GM12878 (cell line): ENCODE data around the gene RHOB. TPM values are rescaled to one million over a fixed set of nuclear protein-coding genes. Genes with fewer than 3 reads are reported as not detected.

Source experiments
- ATAC-seq: fragments of 200-7000 bp; cut with Tn5 transposase; 3 replicates; pipeline ENCODE4 v1.9.1; 2020; ENCODE audit warnings: mild to moderate bottlenecking, moderate library complexity
- BruUV-seq: library from RNA; stranded (reverse); fragments of 400-500 nt; replicated peaks from 2 replicates; lab custom pipeline; 2021; lab: Mats Ljungman, UMichigan
- CTCF ChIA-PET: fragments of 300-600 bp; sonication (Branson Sonifier 250); formaldehyde crosslinking; extraction: SDS; loops from one replicate; lab custom pipeline; 2021; ENCODE audit warnings: inconsistent platforms; lab: Yijun Ruan, JAX
- POLR2A ChIA-PET: fragments of 350-600 bp; formaldehyde crosslinking; extraction: SDS; loops from one replicate; lab custom pipeline; 2021; ENCODE audit warnings: inconsistent platforms; lab: Charles Lee
- RAD21 ChIA-PET: fragments of 300-600 bp; sonication (Branson Sonifier 250); formaldehyde crosslinking; loops from one replicate; lab custom pipeline; 2023; ENCODE audit warnings: antibody characterized with exemption; ENCODE audit not compliant: unreplicated experiment; lab: Charles Lee
- SMC1A ChIA-PET: fragments of 300-600 bp; sonication (Branson Sonifier 250); formaldehyde crosslinking; loops from one replicate; lab custom pipeline; 2023; ENCODE audit not compliant: unreplicated experiment, uncharacterized antibody; lab: Charles Lee
- DNase-seq: peaks from one replicate; pipeline ENCODE4 v3.0.0-alpha.2; 2011; ENCODE audit warnings: low read depth, low spot score
- FAIRE-seq: peaks from 3 replicates; lab custom pipeline; 2011; peaks lifted over from hg19 to GRCh38; lab: Jason Lieb, UNC
- H2AFZ ChIP-seq: 2 replicates; pipeline ENCODE4 v1.6.0; 2011; ENCODE audit warnings: low read depth, low read length, control low read depth; ENCODE audit not compliant: control insufficient read depth
- H3K27ac ChIP-seq: 2 replicates; pipeline ENCODE4 v1.5.1; 2011; ENCODE audit warnings: control low read depth; ENCODE audit not compliant: control insufficient read depth, insufficient read depth
- H3K27me3 ChIP-seq, 2 experiments: replicated peaks in 1 of 2; 2 replicates each; pipeline versions ENCODE4 v1.6.0 to v1.6.1; 2011; ENCODE audit warnings: low read length in 1 of 2; ENCODE audit not compliant: control insufficient read depth in 2 of 2, insufficient read depth in 2 of 2
- H3K36me3 ChIP-seq, 2 experiments: 2 replicates each; pipeline ENCODE4 v1.5.1; 2011; ENCODE audit warnings: low read length in 1 of 2; ENCODE audit not compliant: control insufficient read depth in 2 of 2, insufficient read depth in 2 of 2
- H3K4me1 ChIP-seq: 2 replicates; pipeline ENCODE4 v1.6.1; 2011; ENCODE audit warnings: mild to moderate bottlenecking, low read length, moderate library complexity, mixed read lengths; ENCODE audit not compliant: control insufficient read depth, insufficient read depth
- H3K4me2 ChIP-seq: 2 replicates; pipeline ENCODE4 v1.6.0; 2011; ENCODE audit warnings: control low read depth; ENCODE audit not compliant: control insufficient read depth, insufficient read depth
- H3K4me3 ChIP-seq: fragments of 200-600 bp; sonication (generic); 2 replicates; pipeline ENCODE4 v1.5.1; 2016
- H3K79me2 ChIP-seq: 2 replicates; pipeline ENCODE4 v1.6.0; 2011; ENCODE audit warnings: low read length; ENCODE audit not compliant: control insufficient read depth, insufficient read depth
- H3K9ac ChIP-seq: 2 replicates; pipeline ENCODE4 v1.8.0; 2011; ENCODE audit warnings: low read length, control low read depth, mixed read lengths; ENCODE audit not compliant: control insufficient read depth, insufficient read depth
- H3K9me3 ChIP-seq: replicated peaks from 3 replicates; pipeline ENCODE4 v1.5.1; 2011; ENCODE audit warnings: mild to moderate bottlenecking, low read length; ENCODE audit not compliant: control insufficient read depth, insufficient read depth
- H4K20me1 ChIP-seq: 2 replicates; pipeline ENCODE4 v1.6.0; 2011; ENCODE audit not compliant: control insufficient read depth, insufficient read depth
- PAX5 ChIP-seq: IDR thresholded peaks from 2 replicates; pipeline ENCODE4 v1.6.1; 2011; ENCODE audit warnings: low read depth, low read length, borderline replicate concordance
- SMAD1 ChIP-seq: fragments of 450-650 bp; IDR thresholded peaks from 2 replicates; pipeline ENCODE4 v1.6.1; 2018; ENCODE audit warnings: mild to moderate bottlenecking, low read depth; ENCODE audit not compliant: partially characterized antibody
- TCF7 ChIP-seq: IDR thresholded peaks from 2 replicates; pipeline ENCODE4 v1.6.1; 2014; ENCODE audit warnings: antibody characterized with exemption, borderline replicate concordance
- WGBS: methylation state at CpG from one replicate; pipeline ENCODE4 v1.1.6; 2016; ENCODE audit warnings: low lambda C conversion rate; ENCODE audit not compliant: insufficient replicate concordance, insufficient coverage; ENCODE audit errors: missing lambda C conversion rate; 5-methylcytosine and 5-hydroxymethylcytosine counted together
- in situ Hi-C: fragments of 300-500 bp; cut with MboI; formaldehyde crosslinking; loops from 9 replicates; pipeline ENCODE4 v1.14.3; 2018; ENCODE audit warnings: mixed read lengths
- intact Hi-C: fragments of 100-400 bp; cut with micrococcal nuclease; formaldehyde crosslinking; loops from one replicate; pipeline ENCODE4 v1.14.2; 2022; ENCODE audit not compliant: unreplicated experiment
- polyA plus RNA-seq, 11 experiments: library from polyadenylated mRNA; depleted of rRNA in 4 of 11; unstranded in 6 of 11; stranded (reverse) in 5 of 11; fragments of >200 nt; fragmentation: Nextera tagmentation in 4 of 11; fragmentation: Illumina TruSeq in 1 of 11; extraction: Ambion mirVana in 4 of 11; extraction: Trizol in 1 of 11; gene quantifications; 1 replicate in 1 of 11; 2 replicates in 10 of 11; pipeline versions ENCODE4 v1.2.1 to v1.2.3, GENCODE V29; 2011 to 2016; ENCODE audit warnings: inconsistent platforms in 2 of 11, missing spikeins in 2 of 11, low read depth in 1 of 11
- total RNA-seq, 4 experiments: library from RNA; depleted of rRNA in 3 of 4; stranded (reverse); fragments of >200 nt in 3 of 4; fragmentation: Illumina TruSeq in 1 of 4; extraction: Trizol in 1 of 4; gene quantifications; 2 replicates each; pipeline versions ENCODE4 v1.2.1 to v1.2.3, GENCODE V29; 2013 to 2021
- TF ChIP-seq, protein P1 (sequence below): fragments of 450-650 bp; IDR thresholded peaks from 2 replicates; pipeline ENCODE4 v1.6.1; 2017; ENCODE audit warnings: mild to moderate bottlenecking

The RHOB gene
- total and polyA plus RNA-seq, 10 of the 15 experiments (the other 5 are each of a cell fraction or from before 2014, with no cell fraction given): 0.03 to 4.5 (median 1.2) TPM

DNA sequence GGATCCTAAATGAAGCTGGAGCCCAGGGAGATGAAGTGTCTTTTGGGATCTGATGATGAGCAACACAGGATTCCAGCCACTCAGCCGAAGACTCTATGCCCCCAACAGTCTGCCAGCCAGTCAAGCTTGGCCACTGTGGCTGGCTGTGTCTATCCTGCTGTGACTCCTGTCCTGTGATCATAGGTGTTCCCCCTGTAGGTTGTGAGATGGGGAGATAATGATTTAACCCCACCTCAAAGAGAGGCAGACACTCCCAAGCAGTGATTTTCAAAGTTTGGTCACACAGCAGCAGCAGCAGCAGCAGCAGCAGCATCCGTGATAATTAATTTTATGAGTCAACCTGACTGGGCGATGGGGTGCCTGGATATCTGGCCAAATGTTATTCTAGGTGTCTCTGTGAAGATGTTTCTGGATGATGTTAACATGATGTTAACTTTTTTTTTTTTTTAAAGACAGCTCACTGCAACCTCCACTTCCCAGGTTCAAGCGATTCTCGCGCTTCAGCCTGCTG, 21.4 kb upstream of the RHOB start:
- Histone ChIP-seq H3K36me3 (no peaks in the 10 kb centered on the region), H4K20me1 (no peaks in the 10 kb centered on the region), H3K27ac (peak overlapping the region; percentile 68), H3K9me3 (no peaks in the 10 kb centered on the region), H3K4me1 (peaks cover 42% of the 10 kb centered on the region), H3K4me2 (peak overlapping the region; percentile 64), H2AFZ (peak overlapping the region; percentile 68; the same call in 1 of the 2 replicates), H3K4me3 (0 out of 2 replicates have a peak overlapping the region, but pooled peaks have one; percentile 17), H3K79me2 (no peaks in the 10 kb centered on the region), H3K9ac (no peak overlapping the region), H3K27me3 (no peaks in the 10 kb centered on the region)
- FAIRE-seq (peak; percentile 23), ATAC-seq (peak; percentile 59), DNase-seq (no peak)
- ChIA-PET POLR2A (interaction anchor here (0.6 to 1.7 kb wide), 2 partner anchors 21 to 1034 kb away, joined by 4 read pairs; partner anchors contain the start of gene RHOB), CTCF (interaction anchor here (0.6 to 10.6 kb wide), 6 partner anchors 13 to 226 kb away, joined by 3 to 148 read pairs (median 4); partner anchors contain the start of gene HS1BP3), SMC1A (interaction anchor here (1.1 to 4.6 kb wide), 2 partner anchors 13 to 81 kb away, joined by 3 to 46 read pairs; no protein-coding TSS in a partner anchor), RAD21 (interaction anchor here (1.7 to 6.1 kb wide), 3 partner anchors 12 to 19 kb away, joined by 5 to 44 read pairs (median 17); no protein-coding TSS in a partner anchor)
- BruUV-seq: no TSS peak
- 0 out of 2 replicates have a peak, but pooled peaks have one; percentile 9 for TF ChIP-seq PAX5
- TF ChIP-seq TCF7: no peak
- in situ Hi-C loops (loop anchor here (25.0 kb wide), 1 partner anchor 537 kb away; no protein-coding TSS in a partner anchor), intact Hi-C loops (no loop called here)
- 50% methylated on average over 6 of the region's 6 CpGs for WGBS

DNA sequence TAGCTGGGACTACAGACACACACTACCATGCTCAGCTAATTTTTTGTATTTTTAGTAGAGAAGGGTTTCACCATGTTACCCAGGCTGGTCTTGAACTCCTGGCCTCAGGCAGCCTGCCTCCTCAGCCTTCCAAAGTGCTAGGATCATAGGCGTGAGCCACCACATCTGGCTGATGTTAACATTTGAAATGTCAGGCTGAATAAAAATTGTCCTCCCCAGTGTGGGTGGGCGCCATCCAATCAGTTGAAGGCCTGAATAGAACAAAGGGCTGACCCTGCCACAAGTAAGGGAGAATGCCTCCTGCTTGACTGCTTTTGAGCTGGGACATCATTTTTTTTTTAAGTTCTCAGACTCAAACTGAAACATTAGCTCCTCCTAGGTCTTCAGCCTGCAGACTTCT, 21.0 kb upstream of the RHOB start:
- POLR2A ChIA-PET: interaction anchor here (0.6 kb wide), 1 partner anchor 1033 kb away, joined by 4 read pairs; no protein-coding TSS in a partner anchor
- Histone ChIP-seq H3K79me2 (no peaks in the 10 kb centered on the region), H3K4me3 (no peak overlapping the region), H3K4me1 (peaks cover 45% of the 10 kb centered on the region), H3K27ac (no peak overlapping the region), H3K36me3 (no peaks in the 10 kb centered on the region), H4K20me1 (no peaks in the 10 kb centered on the region), H3K9ac (no peak overlapping the region), H3K9me3 (no peaks in the 10 kb centered on the region), H2AFZ (no peak overlapping the region), H3K27me3 (no peaks in the 10 kb centered on the region), H3K4me2 (no peak overlapping the region)
- CTCF ChIA-PET: interaction anchor here (0.6 to 10.6 kb wide), 6 partner anchors 14 to 226 kb away, joined by 3 to 148 read pairs (median 4); partner anchors contain the start of gene HS1BP3
- SMC1A ChIA-PET: interaction anchor here (4.6 kb wide), 1 partner anchor 14 kb away, joined by 46 read pairs; no protein-coding TSS in a partner anchor
- DNase-seq (no peak), ATAC-seq (no peak), FAIRE-seq (no peak)
- BruUV-seq: no TSS peak
- RAD21 ChIA-PET: interaction anchor here (2.9 to 6.1 kb wide), 2 partner anchors 13 to 14 kb away, joined by 17 to 44 read pairs; no protein-coding TSS in a partner anchor
- 81% methylated on average over 2 of the region's 2 CpGs for WGBS
- in situ Hi-C loops (loop anchor here (25.0 kb wide), 1 partner anchor 536 kb away; no protein-coding TSS in a partner anchor), intact Hi-C loops (no loop called here)
- no peak for TF ChIP-seq SMAD1
- TF ChIP-seq, protein P1, sequence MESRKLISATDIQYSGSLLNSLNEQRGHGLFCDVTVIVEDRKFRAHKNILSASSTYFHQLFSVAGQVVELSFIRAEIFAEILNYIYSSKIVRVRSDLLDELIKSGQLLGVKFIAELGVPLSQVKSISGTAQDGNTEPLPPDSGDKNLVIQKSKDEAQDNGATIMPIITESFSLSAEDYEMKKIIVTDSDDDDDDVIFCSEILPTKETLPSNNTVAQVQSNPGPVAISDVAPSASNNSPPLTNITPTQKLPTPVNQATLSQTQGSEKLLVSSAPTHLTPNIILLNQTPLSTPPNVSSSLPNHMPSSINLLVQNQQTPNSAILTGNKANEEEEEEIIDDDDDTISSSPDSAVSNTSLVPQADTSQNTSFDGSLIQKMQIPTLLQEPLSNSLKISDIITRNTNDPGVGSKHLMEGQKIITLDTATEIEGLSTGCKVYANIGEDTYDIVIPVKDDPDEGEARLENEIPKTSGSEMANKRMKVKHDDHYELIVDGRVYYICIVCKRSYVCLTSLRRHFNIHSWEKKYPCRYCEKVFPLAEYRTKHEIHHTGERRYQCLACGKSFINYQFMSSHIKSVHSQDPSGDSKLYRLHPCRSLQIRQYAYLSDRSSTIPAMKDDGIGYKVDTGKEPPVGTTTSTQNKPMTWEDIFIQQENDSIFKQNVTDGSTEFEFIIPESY: 0 out of 2 replicates have a peak, but pooled peaks have one; percentile 7
- TF ChIP-seq, all 136 proteins: peak for 1
